Esophagus squamous epithelium (tissue), 5 donors: ENCODE results near the gene ASB2. TPM values are rescaled to one million over a fixed set of nuclear protein-coding genes. Genes with fewer than 3 reads are reported as not detected.

Source experiments
- DNase-seq: peaks from one replicate; lab custom pipeline; 2025; lab: John Stamatoyannopoulos, UW
- H3K27ac ChIP-seq, 4 donors: fragments of 200-600 bp; sonication (generic); one replicate each; pipeline ENCODE4 v1.5.1; 2016 to 2019; ENCODE audit warnings: mild to moderate bottlenecking in 1 of 4
- H3K27me3 ChIP-seq, 4 donors: fragments of 200-600 bp; sonication (generic); 1 replicate in 3 of 4; 2 replicates in 1 of 4; pipeline versions ENCODE4 v1.5.1 to v1.6.0; 2017 to 2021; ENCODE audit warnings: antibody characterized with exemption in 1 of 4
- H3K36me3 ChIP-seq, 3 donors: fragments of 200-600 bp; sonication (generic); one replicate each; pipeline ENCODE4 v1.5.1; 2016 to 2019
- H3K4me1 ChIP-seq, 3 donors: fragments of 200-600 bp; sonication (generic); one replicate each; pipeline ENCODE4 v1.5.1; 2017 to 2019
- H3K4me3 ChIP-seq, 4 donors: fragments of 200-600 bp; sonication (generic); 1 replicate in 3 of 4; 2 replicates in 1 of 4; pipeline ENCODE4 v1.5.1; 2016 to 2019; ENCODE audit warnings: mild to moderate bottlenecking in 2 of 4, moderate library complexity in 1 of 4
- H3K9me3 ChIP-seq, 3 donors: fragments of 200-600 bp; sonication (generic); one replicate each; pipeline ENCODE4 v1.5.1; 2016 to 2019
- CTCF ChIP-seq, 6 experiments: fragments of 450-650 bp in 4 of 6; fragments of 200-600 bp in 2 of 6; sonication (generic) in 2 of 6; IDR thresholded peaks; one replicate each; pipeline ENCODE4 v1.5.1; 2016 to 2019; ENCODE audit warnings: antibody characterized with exemption in 6 of 6, mild to moderate bottlenecking in 4 of 6, moderate library complexity in 4 of 6
- POLR2A ChIP-seq, 4 donors: fragments of 450-650 bp; IDR thresholded peaks; one replicate each; pipeline ENCODE4 v1.6.1; 2017; ENCODE audit warnings: antibody characterized with exemption in 4 of 4, mild to moderate bottlenecking in 4 of 4, moderate library complexity in 3 of 4
- WGBS, 2 donors: methylation state at CpG; one replicate each; pipeline ENCODE4 v1.1.5; 2018; 5-methylcytosine and 5-hydroxymethylcytosine counted together
- intact Hi-C: fragments of 100-400 bp; cut with DNase I; formaldehyde crosslinking; loops from one replicate; pipeline ENCODE4 v1.15.0; 2022
- total RNA-seq, 4 donors: library from RNA; depleted of rRNA; stranded (reverse); fragments of >200 nt; gene quantifications; one replicate each; pipeline ENCODE4 v1.1.0, GENCODE V29; 2016
- donor health status: DM: yes; HTN: yes; CAD: no.

Gene ASB2
- total RNA-seq, 4 donors from 2014 or later = 0.83 to 8.8 (median 3.7) TPM

- no peak for DNase-seq
- TF ChIP-seq POLR2A (IDR thresholded peaks at IDR 0.05) (no peak), CTCF (IDR thresholded peaks at IDR 0.05) (no peak)
- Histone ChIP-seq H3K36me3 (no peaks in the 10 kb centered on the region), H3K4me1 (peaks cover 0 to 22% (median 9%) of the 10 kb centered on the region in 3 donors), H3K27ac (peak overlapping the region in 1 of 4 donors; percentile 14), H3K27me3 (peaks cover 0 to 11% (median 0%) of the 10 kb centered on the region in 4 donors), H3K4me3 (no peak overlapping the region), H3K9me3 (no peaks in the 10 kb centered on the region)
- intact Hi-C loops = no loop called here
- 32 to 69% methylated on average over 3 to 5 of the region's 12 CpGs for WGBS, 2 donors
Observed at GRCh38 chr14:93987376-93987775, 11.0 kb upstream of the ASB2 start.

- H3K4me3 ChIP-seq = no peak overlapping the region
- intact Hi-C loops = no loop called here
- peak overlapping the region in 1 of 4 donors; percentile 14 for H3K27ac ChIP-seq
- H3K27me3 ChIP-seq = peaks cover 0 to 11% (median 0%) of the 10 kb centered on the region in 4 donors
- no peaks in the 10 kb centered on the region for H3K9me3 ChIP-seq
- TF ChIP-seq CTCF (IDR thresholded peaks at IDR 0.05) (no peak), POLR2A (IDR thresholded peaks at IDR 0.05) (no peak)
- H3K4me1 ChIP-seq = peaks cover 0 to 26% (median 9%) of the 10 kb centered on the region in 3 donors
- DNase-seq = no peak
- 43 to 71% methylated on average over 1 to 4 of the region's 9 CpGs for WGBS, 2 donors
- no peaks in the 10 kb centered on the region for H3K36me3 ChIP-seq
Observed at GRCh38 chr14:93986955-93987354, 10.6 kb upstream of the ASB2 start.

GRCh38 chr14:93984987-93985410 lies 8.6 kb upstream of the ASB2 start:
- Histone ChIP-seq H3K27ac (peak overlapping the region in 1 of 4 donors; percentile 0), H3K36me3 (no peaks in the 10 kb centered on the region), H3K27me3 (peaks cover 0 to 11% (median 0%) of the 10 kb centered on the region in 4 donors), H3K4me3 (no peak overlapping the region), H3K9me3 (no peaks in the 10 kb centered on the region), H3K4me1 (peaks cover 0 to 43% (median 15%) of the 10 kb centered on the region in 3 donors)
- TF ChIP-seq CTCF (IDR thresholded peaks at IDR 0.05) = peak in 4 of 6 experiments; percentile 15 to 40 (median 28)
- no peak for TF ChIP-seq POLR2A (IDR thresholded peaks at IDR 0.05)
- intact Hi-C loops = no loop called here
- 34 to 44% methylated on average over 4 to 5 of the region's 7 CpGs for WGBS, 2 donors
- DNase-seq = no peak

GRCh38 chr14:93984070-93984469 lies 7.7 kb upstream of the ASB2 start:
- DNase-seq = no peak
- Histone ChIP-seq H3K36me3 (no peaks in the 10 kb centered on the region), H3K9me3 (no peaks in the 10 kb centered on the region), H3K27me3 (peaks cover 0 to 11% (median 0%) of the 10 kb centered on the region in 4 donors), H3K4me1 (peaks cover 0 to 43% (median 15%) of the 10 kb centered on the region in 3 donors), H3K27ac (no peak overlapping the region), H3K4me3 (no peak overlapping the region)
- no peak for TF ChIP-seq CTCF (IDR thresholded peaks at IDR 0.05)
- no peak for TF ChIP-seq POLR2A (IDR thresholded peaks at IDR 0.05)
- intact Hi-C loops = no loop called here
- 74 to 77% methylated on average over 2 of the region's 3 CpGs for WGBS, 2 donors

- DNase-seq = no peak
- peaks cover 0 to 13% (median 0%) of the 10 kb centered on the region in 4 donors for H3K27me3 ChIP-seq
- intact Hi-C loops = no loop called here
- H3K4me1 ChIP-seq = peaks cover 0 to 41% (median 13%) of the 10 kb centered on the region in 3 donors
- H3K27ac ChIP-seq = peak overlapping the region in 3 of 4 donors; percentile 27 to 85 (median 70)
- TF ChIP-seq CTCF (IDR thresholded peaks at IDR 0.05) = no peak
- TF ChIP-seq POLR2A (IDR thresholded peaks at IDR 0.05) = no peak
- H3K9me3 ChIP-seq = no peaks in the 10 kb centered on the region
- 90 to 100% methylated on average over 1 to 7 of the region's 10 CpGs for WGBS, 2 donors
- no peak overlapping the region for H3K4me3 ChIP-seq
- H3K36me3 ChIP-seq = no peaks in the 10 kb centered on the region
Observed at GRCh38 chr14:93982230-93983007, 6.0 kb upstream of the ASB2 start.
